Cardiac muscle cell (in vitro differentiated cells and primary cell): ENCODE measurements around the gene STK17B. TPM values are rescaled to one million over a fixed set of nuclear protein-coding genes. Genes with fewer than 3 reads are reported as not detected.
"Not testable (repeated sequence)": the region's sequence is repeated elsewhere in the genome, so short reads cannot be mapped to it uniquely, and the experiment has no call there.

ENCODE experiments used
- DNase-seq, 2 donors: peaks; one replicate each; pipeline versions ENCODE4 v3.0.0 to v3.0.0-alpha.2; 2010 to 2017; ENCODE audit warnings: low read depth in 1 of 2, low spot score in 1 of 2
- H3K27ac ChIP-seq: fragments of 200-600 bp; sonication (generic); 2 replicates; pipeline ENCODE4 v1.5.1; 2016
- H3K27me3 ChIP-seq: fragments of 200-600 bp; sonication (generic); 2 replicates; pipeline ENCODE4 v1.6.0; 2016; ENCODE audit warnings: control low read depth
- H3K36me3 ChIP-seq: fragments of 200-600 bp; sonication (generic); 2 replicates; pipeline ENCODE4 v1.5.1; 2016; ENCODE audit warnings: control low read depth
- H3K4me1 ChIP-seq: fragments of 200-600 bp; sonication (generic); 2 replicates; pipeline ENCODE4 v1.8.1; 2017; ENCODE audit warnings: low read depth, mild to moderate bottlenecking, mixed run types
- H3K4me3 ChIP-seq: fragments of 200-600 bp; sonication (generic); 2 replicates; pipeline ENCODE4 v1.5.1; 2016; ENCODE audit warnings: mild to moderate bottlenecking
- H3K9me3 ChIP-seq: fragments of 200-600 bp; sonication (generic); 2 replicates; pipeline ENCODE4 v1.5.1; 2017; ENCODE audit warnings: low read depth, mild to moderate bottlenecking, control low read depth
- polyA plus RNA-seq: library from polyadenylated mRNA; unstranded; fragments of >200 nt; fragmentation: Nextera tagmentation; extraction: Ambion mirVana; gene quantifications from 2 replicates; pipeline ENCODE4 v1.2.1, GENCODE V29; 2016
- total RNA-seq: library from RNA; depleted of rRNA; stranded (reverse); fragments of >200 nt; gene quantifications from 2 replicates; pipeline ENCODE4 v1.2.3, GENCODE V29; 2016
- TF ChIP-seq, protein P1 (sequence below): IDR thresholded peaks from 2 replicates; pipeline ENCODE4 v1.5.1; 2012; ENCODE audit warnings: low read depth, mild to moderate bottlenecking, low read length

Gene STK17B
- total and polyA plus RNA-seq, 2 experiments from 2014 or later, result 2.6 to 12.9 TPM

- Histone ChIP-seq H3K27me3 (no peaks in the 10 kb centered on the region), H3K36me3 (no peaks in the 10 kb centered on the region), H3K4me1 (no peaks in the 10 kb centered on the region), H3K27ac (no peak overlapping the region), H3K9me3 (no peaks in the 10 kb centered on the region), H3K4me3 (no peak overlapping the region)
- TF ChIP-seq, protein P1, sequence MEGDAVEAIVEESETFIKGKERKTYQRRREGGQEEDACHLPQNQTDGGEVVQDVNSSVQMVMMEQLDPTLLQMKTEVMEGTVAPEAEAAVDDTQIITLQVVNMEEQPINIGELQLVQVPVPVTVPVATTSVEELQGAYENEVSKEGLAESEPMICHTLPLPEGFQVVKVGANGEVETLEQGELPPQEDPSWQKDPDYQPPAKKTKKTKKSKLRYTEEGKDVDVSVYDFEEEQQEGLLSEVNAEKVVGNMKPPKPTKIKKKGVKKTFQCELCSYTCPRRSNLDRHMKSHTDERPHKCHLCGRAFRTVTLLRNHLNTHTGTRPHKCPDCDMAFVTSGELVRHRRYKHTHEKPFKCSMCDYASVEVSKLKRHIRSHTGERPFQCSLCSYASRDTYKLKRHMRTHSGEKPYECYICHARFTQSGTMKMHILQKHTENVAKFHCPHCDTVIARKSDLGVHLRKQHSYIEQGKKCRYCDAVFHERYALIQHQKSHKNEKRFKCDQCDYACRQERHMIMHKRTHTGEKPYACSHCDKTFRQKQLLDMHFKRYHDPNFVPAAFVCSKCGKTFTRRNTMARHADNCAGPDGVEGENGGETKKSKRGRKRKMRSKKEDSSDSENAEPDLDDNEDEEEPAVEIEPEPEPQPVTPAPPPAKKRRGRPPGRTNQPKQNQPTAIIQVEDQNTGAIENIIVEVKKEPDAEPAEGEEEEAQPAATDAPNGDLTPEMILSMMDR, result no peak
- no peak for DNase-seq
Observed at GRCh38 chr2:196195302-196195701, 23.9 kb upstream of the STK17B start.

GRCh38 chr2:196191541-196191940 is 20.2 kb upstream of the STK17B start:
- TF ChIP-seq, protein P1, result no peak
- Histone ChIP-seq H3K4me1 (no peaks in the 10 kb centered on the region), H3K36me3 (no peaks in the 10 kb centered on the region), H3K9me3 (no peaks in the 10 kb centered on the region), H3K27me3 (no peaks in the 10 kb centered on the region), H3K4me3 (no peak overlapping the region), H3K27ac (no peak overlapping the region)
- no peak for DNase-seq

- no peaks in the 10 kb centered on the region for H3K27me3 ChIP-seq
- no peak overlapping the region for H3K27ac ChIP-seq
- TF ChIP-seq, protein P1, result no peak
- no peaks in the 10 kb centered on the region for H3K36me3 ChIP-seq
- H3K4me3 ChIP-seq, result no peak overlapping the region
- no peaks in the 10 kb centered on the region for H3K9me3 ChIP-seq
- DNase-seq, result no peak
- no peaks in the 10 kb centered on the region for H3K4me1 ChIP-seq
Observed at GRCh38 chr2:196187898-196188458, 16.6 kb upstream of the STK17B start.

GRCh38 chr2:196187175-196187700 is 15.9 kb upstream of the STK17B start:
- H3K4me1 ChIP-seq, H3K4me3 ChIP-seq, DNase-seq, H3K27me3 ChIP-seq, H3K9me3 ChIP-seq, H3K27ac ChIP-seq, H3K36me3 ChIP-seq: not testable (repeated sequence)

- H3K27ac ChIP-seq, result no peak overlapping the region
- no peaks in the 10 kb centered on the region for H3K27me3 ChIP-seq
- TF ChIP-seq, protein P1, result no peak
Observed at GRCh38 chr2:196186266-196186980, 15.0 kb upstream of the STK17B start.

DNA sequence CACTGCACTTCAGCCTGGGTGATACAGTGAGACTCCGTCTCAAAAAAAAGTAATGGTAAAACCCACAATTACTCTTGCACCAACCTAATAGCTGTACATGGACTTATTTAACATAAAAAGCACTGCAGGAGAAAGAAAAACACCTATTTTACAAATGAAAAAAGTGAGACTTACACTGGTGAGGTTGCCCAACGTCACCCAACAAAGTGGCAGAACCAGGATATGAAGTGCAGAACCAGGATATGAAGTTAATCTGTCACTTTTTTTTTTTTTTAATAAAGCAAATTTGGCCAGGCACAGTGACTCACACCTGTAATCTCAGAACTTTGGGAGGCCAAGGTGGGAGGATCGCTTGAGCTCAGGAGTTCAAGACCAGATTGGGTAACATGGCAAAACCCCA is 13.5 kb upstream of the STK17B start:
- no peaks in the 10 kb centered on the region for H3K27me3 ChIP-seq
- no peak for DNase-seq
- no peaks in the 10 kb centered on the region for H3K4me1 ChIP-seq
- no peak overlapping the region for H3K27ac ChIP-seq
- H3K36me3 ChIP-seq, result no peaks in the 10 kb centered on the region
- H3K4me3 ChIP-seq, result no peak overlapping the region
- H3K9me3 ChIP-seq, result no peaks in the 10 kb centered on the region
- TF ChIP-seq, protein P1, result no peak

More at GRCh38 chr2:196186266-196186980, 15.0 kb upstream of the STK17B start:
- Histone ChIP-seq H3K9me3 (no peaks in the 10 kb centered on the region), H3K4me1 (no peaks in the 10 kb centered on the region), H3K4me3 (no peak overlapping the region), H3K36me3 (no peaks in the 10 kb centered on the region)
- no peak for DNase-seq
